Nephron progenitor cell (in vitro differentiated cells): ENCODE results near the gene MEIS1.

ENCODE experiments used
- DNase-seq: peaks from one replicate; pipeline ENCODE4 v3.0.0; 2021
- H3K27ac Mint-ChIP-seq: 2 replicates; pipeline ENCODE4 v1.8.0; 2021; ENCODE audit warnings: mild to moderate bottlenecking, moderate library complexity, mixed read lengths
- H3K27me3 Mint-ChIP-seq: 2 replicates; pipeline ENCODE4 v1.8.0; 2021; ENCODE audit warnings: mild to moderate bottlenecking, low read depth, mixed read lengths; ENCODE audit not compliant: poor library complexity
- H3K36me3 Mint-ChIP-seq: 2 replicates; pipeline ENCODE4 v1.8.0; 2021; ENCODE audit warnings: low read depth, mixed read lengths
- H3K4me1 Mint-ChIP-seq: 2 replicates; pipeline ENCODE4 v1.8.0; 2021; ENCODE audit warnings: mixed read lengths
- H3K4me3 Mint-ChIP-seq: 2 replicates; pipeline ENCODE4 v1.8.0; 2021; ENCODE audit warnings: mild to moderate bottlenecking, moderate library complexity, mixed read lengths
- H3K9me3 Mint-ChIP-seq: 2 replicates; pipeline ENCODE4 v1.8.0; 2021; ENCODE audit warnings: mild to moderate bottlenecking, moderate library complexity, mixed read lengths
- TF ChIP-seq, protein P1 (sequence below): fragments of 200-600 bp; sonication (generic); IDR thresholded peaks from 2 replicates; pipeline ENCODE4 v1.5.0; 2021; ENCODE audit warnings: antibody characterized with exemption

Gene MEIS1

DNA sequence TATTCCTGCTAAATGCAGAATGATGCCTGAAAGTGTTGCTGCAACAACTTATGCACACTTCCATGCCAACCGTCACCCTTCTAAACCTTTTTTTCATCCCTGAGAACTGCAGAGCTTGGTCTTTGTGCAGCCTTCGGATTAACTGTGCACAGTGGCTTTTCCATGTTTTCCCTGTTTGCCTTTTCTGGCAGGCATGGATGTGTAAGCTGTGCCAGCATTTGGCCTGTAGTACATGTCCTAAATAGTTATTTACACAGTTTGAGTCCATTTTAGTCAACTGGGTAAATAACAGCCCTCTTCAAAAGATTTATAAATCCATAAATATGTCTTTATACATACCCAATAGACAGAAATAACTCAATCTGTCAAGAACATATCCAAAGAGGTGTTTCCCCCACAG is 31.5 kb downstream of the MEIS1 start:
- Mint-ChIP-seq H3K4me3 (peak overlapping the region; percentile 29), H3K36me3 (peaks cover 86% of the 10 kb centered on the region), H3K9me3 (no peaks in the 10 kb centered on the region), H3K27ac (peak overlapping the region; percentile 60), H3K27me3 (no peaks in the 10 kb centered on the region), H3K4me1 (peaks cover 90% of the 10 kb centered on the region)
- no peak for DNase-seq
- TF ChIP-seq, protein P1, sequence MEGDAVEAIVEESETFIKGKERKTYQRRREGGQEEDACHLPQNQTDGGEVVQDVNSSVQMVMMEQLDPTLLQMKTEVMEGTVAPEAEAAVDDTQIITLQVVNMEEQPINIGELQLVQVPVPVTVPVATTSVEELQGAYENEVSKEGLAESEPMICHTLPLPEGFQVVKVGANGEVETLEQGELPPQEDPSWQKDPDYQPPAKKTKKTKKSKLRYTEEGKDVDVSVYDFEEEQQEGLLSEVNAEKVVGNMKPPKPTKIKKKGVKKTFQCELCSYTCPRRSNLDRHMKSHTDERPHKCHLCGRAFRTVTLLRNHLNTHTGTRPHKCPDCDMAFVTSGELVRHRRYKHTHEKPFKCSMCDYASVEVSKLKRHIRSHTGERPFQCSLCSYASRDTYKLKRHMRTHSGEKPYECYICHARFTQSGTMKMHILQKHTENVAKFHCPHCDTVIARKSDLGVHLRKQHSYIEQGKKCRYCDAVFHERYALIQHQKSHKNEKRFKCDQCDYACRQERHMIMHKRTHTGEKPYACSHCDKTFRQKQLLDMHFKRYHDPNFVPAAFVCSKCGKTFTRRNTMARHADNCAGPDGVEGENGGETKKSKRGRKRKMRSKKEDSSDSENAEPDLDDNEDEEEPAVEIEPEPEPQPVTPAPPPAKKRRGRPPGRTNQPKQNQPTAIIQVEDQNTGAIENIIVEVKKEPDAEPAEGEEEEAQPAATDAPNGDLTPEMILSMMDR = no peak

- Mint-ChIP-seq H3K27ac (peak overlapping the region; percentile 54), H3K4me1 (peaks cover 83% of the 10 kb centered on the region)
- TF ChIP-seq, protein P1 = no peak
These were observed 32.8 kb downstream of the MEIS1 start for GRCh38 chr2:66467718-66468117.

DNA sequence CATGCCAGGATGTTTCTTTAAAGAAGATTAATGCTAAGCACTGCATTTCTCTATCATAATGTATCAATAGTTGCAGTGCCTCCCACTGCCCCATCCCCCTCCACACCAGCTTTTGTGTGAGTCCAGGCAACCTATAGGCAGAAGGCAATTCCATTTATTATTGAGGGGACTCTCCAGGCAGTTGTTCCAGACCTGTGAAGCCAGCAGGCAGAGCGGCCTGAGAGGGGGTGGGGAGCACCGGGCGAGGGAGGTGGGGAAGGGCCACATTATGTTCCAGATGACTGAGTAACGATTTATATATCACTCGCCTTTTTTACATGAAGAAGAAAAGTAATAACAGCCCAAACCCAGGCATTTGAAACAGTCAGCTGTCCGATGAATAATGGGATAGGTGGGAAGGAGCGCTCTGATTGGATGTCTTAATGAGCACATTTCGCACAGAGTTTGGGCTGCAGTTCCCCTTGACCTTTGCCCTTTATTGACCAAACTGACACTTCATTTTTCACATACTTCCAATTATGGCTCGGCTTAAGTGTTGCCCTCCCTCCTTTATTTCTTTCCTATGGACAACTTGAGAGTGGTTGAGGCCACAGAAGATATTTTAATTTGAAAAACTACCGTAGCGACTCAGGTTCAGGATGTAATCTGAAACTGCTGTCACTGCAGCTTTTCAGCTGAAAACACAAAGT is 34.4 kb downstream of the MEIS1 start:
- Mint-ChIP-seq H3K27ac (peak overlapping the region; percentile 73), H3K4me3 (peak overlapping the region; percentile 14), H3K27me3 (no peaks in the 10 kb centered on the region), H3K4me1 (peaks cover 66% of the 10 kb centered on the region), H3K9me3 (no peaks in the 10 kb centered on the region), H3K36me3 (peaks cover 83% of the 10 kb centered on the region)
- TF ChIP-seq, protein P1 = no peak
- peak; percentile 37 for DNase-seq

More at GRCh38 chr2:66467718-66468117, 32.8 kb downstream of the MEIS1 start:
- DNase-seq = no peak
- Mint-ChIP-seq H3K27me3 (no peaks in the 10 kb centered on the region), H3K9me3 (no peaks in the 10 kb centered on the region), H3K4me3 (no peak overlapping the region), H3K36me3 (peaks cover 87% of the 10 kb centered on the region)

GRCh38 chr2:66470199-66470598 is 35.3 kb downstream of the MEIS1 start:
- Mint-ChIP-seq H3K4me1 (peaks cover 58% of the 10 kb centered on the region), H3K4me3 (no peak overlapping the region), H3K36me3 (peaks cover 83% of the 10 kb centered on the region), H3K27me3 (no peaks in the 10 kb centered on the region), H3K9me3 (no peaks in the 10 kb centered on the region), H3K27ac (peak overlapping the region; percentile 70)
- no peak for DNase-seq
- TF ChIP-seq, protein P1 = no peak

DNA sequence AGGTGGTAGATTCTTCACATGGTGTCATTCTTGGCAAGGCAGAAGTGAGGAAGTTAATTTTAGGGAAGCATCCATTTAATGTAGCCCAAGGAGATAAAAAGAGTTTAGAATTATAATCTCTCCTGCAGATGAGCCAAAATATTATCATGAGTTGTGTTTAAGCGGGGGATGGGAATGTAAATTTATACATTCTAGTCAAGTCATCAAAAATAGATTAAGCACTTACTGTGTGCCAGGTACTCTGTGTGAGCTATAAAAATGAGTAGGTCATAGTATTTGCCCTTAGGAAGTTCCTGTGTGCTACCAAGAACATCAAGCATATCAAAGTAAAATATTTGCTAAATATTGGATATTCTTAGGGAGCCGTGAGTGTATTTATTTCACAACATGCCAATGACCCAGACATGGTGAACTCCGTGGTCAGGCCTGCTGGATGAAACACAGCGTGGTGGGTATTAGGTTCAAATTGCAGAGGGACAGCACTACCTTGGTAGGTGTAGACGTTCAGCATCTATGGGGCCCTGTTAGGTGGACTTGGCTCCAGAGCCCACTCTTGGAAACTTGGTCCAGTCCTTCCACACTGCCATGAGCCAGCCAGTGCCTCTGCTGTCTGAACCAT is 37.4 kb downstream of the MEIS1 start:
- no peaks in the 10 kb centered on the region for H3K9me3 Mint-ChIP-seq
- H3K27ac Mint-ChIP-seq = no peak overlapping the region
- no peak overlapping the region for H3K4me3 Mint-ChIP-seq
- TF ChIP-seq, protein P1 = no peak
- no peak for DNase-seq
- H3K27me3 Mint-ChIP-seq = no peaks in the 10 kb centered on the region
- H3K4me1 Mint-ChIP-seq = peaks cover 53% of the 10 kb centered on the region
- peaks cover 83% of the 10 kb centered on the region for H3K36me3 Mint-ChIP-seq
